Neural cell (in vitro differentiated cells): ENCODE data around the gene GLTPD2. TPM values are rescaled to one million over a fixed set of nuclear protein-coding genes. Genes with fewer than 3 reads are reported as not detected.

Experiments
- H2AFZ ChIP-seq: fragments of 200-600, 300-800 bp; sonication (generic), shearing (Covaris generic); 2 replicates; pipeline ENCODE4 v1.6.0; 2014; ENCODE audit warnings: low read depth, mild to moderate bottlenecking, antibody characterized with exemption, low read length, moderate library complexity
- H3F3A ChIP-seq: fragments of 200-600 bp; shearing (Covaris generic); 2 replicates; pipeline ENCODE4 v1.6.1; 2016; ENCODE audit warnings: mild to moderate bottlenecking, moderate library complexity, mixed read lengths, antibody characterized with exemption, low read length; ENCODE audit not compliant: insufficient read depth, poor library complexity, severe bottlenecking
- H3K27ac ChIP-seq: fragments of 200-600, 300-800 bp; sonication (generic), shearing (Covaris generic); 2 replicates; pipeline ENCODE4 v1.5.1; 2014; ENCODE audit warnings: mild to moderate bottlenecking, low read length, moderate library complexity
- H3K27me3 ChIP-seq: fragments of 300-800, 200-600 bp; sonication (generic), shearing (Covaris generic); 2 replicates; pipeline ENCODE4 v1.6.0; 2014; ENCODE audit warnings: mild to moderate bottlenecking, low read depth, low read length, moderate library complexity; ENCODE audit not compliant: insufficient read depth
- H3K36me3 ChIP-seq: fragments of 300-800, 200-600 bp; sonication (generic), shearing (Covaris generic); 2 replicates; pipeline ENCODE4 v1.5.1; 2014; ENCODE audit warnings: mild to moderate bottlenecking, antibody characterized with exemption, low read length, moderate library complexity; ENCODE audit not compliant: insufficient read depth
- H3K4me2 ChIP-seq: fragments of 300-800, 200-600 bp; sonication (generic), shearing (Covaris generic); 2 replicates; pipeline ENCODE4 v1.6.0; 2014; ENCODE audit warnings: mild to moderate bottlenecking, low read length
- H3K4me3 ChIP-seq: fragments of 300-800, 200-600 bp; sonication (generic), shearing (Covaris generic); 2 replicates; pipeline ENCODE4 v1.5.1; 2014; ENCODE audit warnings: mild to moderate bottlenecking, low read length, moderate library complexity
- H3K79me2 ChIP-seq: fragments of 200-600 bp; shearing (Covaris generic); replicated peaks from 2 replicates; pipeline ENCODE4 v1.6.0; 2014; ENCODE audit warnings: mild to moderate bottlenecking, low read length, moderate library complexity; ENCODE audit not compliant: insufficient read depth
- H3K9ac ChIP-seq: fragments of 300-800, 200-600 bp; sonication (generic), shearing (Covaris generic); 2 replicates; pipeline ENCODE4 v1.6.1; 2016; ENCODE audit warnings: mild to moderate bottlenecking, low read length, mixed read lengths
- H3K9me2 ChIP-seq: fragments of 200-600 bp; shearing (Covaris generic); 2 replicates; pipeline ENCODE4 v1.6.1; 2016; ENCODE audit warnings: mild to moderate bottlenecking, low read length, mixed read lengths; ENCODE audit not compliant: insufficient read depth
- H3K9me3 ChIP-seq: fragments of 200-600, 300-800 bp; sonication (generic), shearing (Covaris generic); 2 replicates; pipeline ENCODE4 v1.6.1; 2016; ENCODE audit warnings: mild to moderate bottlenecking, mixed run types, low read length, moderate library complexity, mixed read lengths
- H4K20me1 ChIP-seq: fragments of 200-600 bp; shearing (Covaris generic); 2 replicates; pipeline ENCODE4 v1.6.1; 2016; ENCODE audit warnings: mild to moderate bottlenecking, mixed run types; ENCODE audit not compliant: insufficient read depth
- EP300 ChIP-seq: fragments of 450-650 bp; conservative IDR thresholded peaks from 2 replicates; pipeline ENCODE4 v1.6.1; 2014; ENCODE audit warnings: antibody characterized with exemption, mild to moderate bottlenecking, moderate library complexity; ENCODE audit not compliant: poor library complexity, severe bottlenecking
- EZH2 ChIP-seq: fragments of 200-600, 300-800 bp; shearing (Covaris generic), sonication (generic); IDR thresholded peaks from 2 replicates; pipeline ENCODE4 v1.6.1; 2014; ENCODE audit warnings: antibody characterized with exemption, low read length, borderline replicate concordance, mild to moderate bottlenecking; ENCODE audit not compliant: insufficient read depth, poor library complexity, severe bottlenecking
- MXI1 ChIP-seq: fragments of 450-650 bp; conservative IDR thresholded peaks from 2 replicates; pipeline ENCODE4 v1.6.1; 2014; ENCODE audit warnings: antibody characterized with exemption, mild to moderate bottlenecking; ENCODE audit not compliant: poor library complexity, severe bottlenecking
- POLR2AphosphoS5 ChIP-seq: IDR thresholded peaks from 2 replicates; pipeline ENCODE4 v1.6.1; 2012
- RAD21 ChIP-seq: fragments of 450-650 bp; conservative IDR thresholded peaks from 2 replicates; pipeline ENCODE4 v1.6.1; 2014; ENCODE audit warnings: antibody characterized with exemption, mild to moderate bottlenecking, moderate library complexity
- SMC3 ChIP-seq: fragments of 450-650 bp; conservative IDR thresholded peaks from 2 replicates; pipeline ENCODE4 v1.6.1; 2014; ENCODE audit warnings: antibody characterized with exemption, mild to moderate bottlenecking, moderate library complexity; ENCODE audit not compliant: poor library complexity
- TAF1 ChIP-seq: IDR thresholded peaks from 2 replicates; pipeline ENCODE4 v1.6.1; 2012; ENCODE audit warnings: low read depth
- polyA plus RNA-seq: library from polyadenylated mRNA; depleted of rRNA; stranded (reverse); fragments of >200 nt; gene quantifications from 2 replicates; pipeline ENCODE4 v1.2.3, GENCODE V29; 2014
- TF ChIP-seq, protein P1 (sequence below): fragments of 450-650 bp; IDR thresholded peaks from 2 replicates; pipeline ENCODE4 v1.5.1; 2014; ENCODE audit warnings: antibody characterized with exemption, mild to moderate bottlenecking, moderate library complexity; ENCODE audit not compliant: poor library complexity, severe bottlenecking
- TF ChIP-seq, protein P2 (sequence below): IDR thresholded peaks from 2 replicates; pipeline ENCODE4 v1.6.1; 2012; ENCODE audit warnings: borderline replicate concordance

GLTPD2 gene
- polyA plus RNA-seq, 1 donor from 2014 or later: not detected

DNA sequence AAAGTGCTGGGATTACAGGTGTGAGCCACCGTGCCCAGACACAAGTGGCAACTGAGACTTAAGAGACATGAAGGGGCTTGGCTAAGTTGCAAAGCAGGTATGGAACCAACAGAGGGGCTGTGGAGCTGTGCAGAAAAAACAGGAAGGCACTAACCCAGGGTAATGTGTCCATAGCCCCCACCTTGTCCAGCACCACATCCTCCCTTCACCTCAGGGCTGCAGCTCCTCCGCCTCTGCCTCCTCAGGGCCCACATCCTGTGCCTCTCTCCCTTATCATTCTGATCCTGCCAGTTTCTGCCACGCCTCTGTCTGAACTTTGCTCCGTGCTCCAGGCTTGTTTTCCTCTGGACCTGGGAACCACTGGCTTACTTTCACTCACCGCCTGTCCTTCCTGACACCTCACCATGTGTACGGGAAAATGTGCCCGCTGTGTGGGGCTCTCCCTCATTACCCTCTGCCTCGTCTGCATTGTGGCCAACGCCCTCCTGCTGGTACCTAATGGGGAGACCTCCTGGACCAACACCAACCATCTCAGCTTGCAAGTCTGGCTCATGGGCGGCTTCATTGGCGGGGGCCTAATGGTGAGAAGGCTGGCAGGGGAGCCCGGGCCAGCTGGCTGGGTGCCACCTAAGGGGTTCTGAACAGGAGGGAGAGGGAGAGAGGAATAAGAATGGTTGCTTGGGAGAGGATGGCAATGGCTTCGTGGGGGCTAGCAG lies 17.1 kb upstream of the GLTPD2 start, which contains the start of gene TM4SF5:
TSS of gene TM4SF5 (plus strand) at position 368 of the 716 bp plus-strand sequence. CDS start at position 405, 37 bp downstream.
- H3K4me2 ChIP-seq: no peak within 1 kb of the TSS
- no peaks in the 10 kb centered on the region for H3F3A ChIP-seq
- H3K27me3 ChIP-seq: no peaks in the 10 kb centered on the region
- no peaks in the 10 kb centered on the region for H3K36me3 ChIP-seq
- no peaks in the 10 kb centered on the region for H4K20me1 ChIP-seq
- H2AFZ ChIP-seq: no peak within 1 kb of the TSS
- no peaks in the 10 kb centered on the region for H3K9me2 ChIP-seq
- no peak within 1 kb of the TSS for H3K4me3 ChIP-seq
- TF ChIP-seq EP300: no peak
- no peak within 1 kb of the TSS for H3K9ac ChIP-seq
- H3K27ac ChIP-seq: no peak within 1 kb of the TSS
- no peaks in the 10 kb centered on the region for H3K79me2 ChIP-seq
- no peaks in the 10 kb centered on the region for H3K9me3 ChIP-seq

DNA sequence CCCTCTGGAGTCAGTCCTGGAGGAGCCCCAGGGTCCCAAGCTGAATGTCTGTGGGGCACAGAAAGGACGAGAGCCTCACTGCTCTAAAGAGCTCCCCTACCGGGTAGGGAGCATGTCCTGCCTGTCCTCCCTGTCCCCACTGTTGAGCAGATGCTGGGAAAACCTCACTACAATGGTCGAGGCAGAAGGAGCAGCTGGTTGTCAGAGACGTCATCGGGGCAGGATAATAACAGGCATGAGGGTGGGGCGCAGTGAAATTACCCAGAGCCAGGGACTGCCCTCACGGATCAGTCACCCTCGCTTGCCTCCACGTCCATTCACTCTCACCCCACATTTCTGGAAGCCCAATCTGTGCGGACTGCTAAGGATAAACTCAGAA lies 16.5 kb upstream of the GLTPD2 start:
- Histone ChIP-seq H3K9me3 (no peaks in the 10 kb centered on the region), H3F3A (no peaks in the 10 kb centered on the region), H3K27ac (no peak overlapping the region), H3K27me3 (no peaks in the 10 kb centered on the region), H2AFZ (no peak overlapping the region), H3K36me3 (no peaks in the 10 kb centered on the region), H3K4me2 (no peak overlapping the region), H3K9me2 (no peaks in the 10 kb centered on the region), H3K9ac (no peak overlapping the region), H3K4me3 (no peak overlapping the region), H4K20me1 (no peaks in the 10 kb centered on the region), H3K79me2 (no peaks in the 10 kb centered on the region)
- TF ChIP-seq POLR2AphosphoS5 (no peak), TAF1 (no peak), EZH2 (no peak)

DNA sequence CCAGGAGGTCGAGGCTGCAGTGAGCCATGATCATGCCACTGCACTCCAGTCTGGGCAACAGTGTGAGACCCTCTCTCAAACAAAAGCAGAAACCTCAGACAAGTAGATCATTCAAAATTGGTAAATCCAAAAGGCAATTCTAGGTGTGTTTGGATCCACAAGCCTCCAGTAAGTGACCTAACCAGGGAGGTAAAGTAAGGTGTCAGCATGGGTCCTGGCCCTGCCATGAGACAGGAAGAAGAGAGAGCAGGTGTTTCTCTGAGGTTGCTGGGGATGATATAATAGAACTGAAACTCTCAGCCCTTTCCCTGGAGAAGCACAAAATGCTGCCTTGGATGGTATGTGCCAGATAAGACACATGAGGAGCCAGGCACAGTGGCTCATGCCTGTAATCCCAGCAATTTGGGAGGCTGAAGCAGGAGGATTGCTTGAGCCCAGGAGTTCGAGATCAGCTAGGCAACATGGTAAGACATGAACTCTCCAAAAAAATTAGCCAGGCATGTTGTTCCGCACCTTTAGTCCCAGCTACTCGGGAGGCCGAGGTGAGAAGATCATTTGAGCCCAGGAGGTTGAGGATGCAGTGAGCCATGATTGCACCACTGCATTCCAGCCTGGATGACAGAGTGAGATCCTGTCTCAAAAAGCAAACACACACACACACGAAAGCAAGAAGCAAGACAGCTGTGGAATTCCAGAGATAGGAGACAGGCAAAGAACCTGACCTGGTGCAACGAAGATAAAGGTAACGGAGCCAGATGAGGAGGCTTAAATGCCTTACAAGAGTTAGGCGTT lies 10.6 kb upstream of the GLTPD2 start:
- H3K27ac ChIP-seq: no peak overlapping the region
- no peak overlapping the region for H2AFZ ChIP-seq
- H3K9me3 ChIP-seq: no peaks in the 10 kb centered on the region
- H3K4me3 ChIP-seq: no peak overlapping the region
- TF ChIP-seq TAF1: no peak
- no peak for TF ChIP-seq MXI1
- no peak for TF ChIP-seq RAD21
- TF ChIP-seq POLR2AphosphoS5: no peak
- no peak for TF ChIP-seq SMC3
- TF ChIP-seq, protein P1, sequence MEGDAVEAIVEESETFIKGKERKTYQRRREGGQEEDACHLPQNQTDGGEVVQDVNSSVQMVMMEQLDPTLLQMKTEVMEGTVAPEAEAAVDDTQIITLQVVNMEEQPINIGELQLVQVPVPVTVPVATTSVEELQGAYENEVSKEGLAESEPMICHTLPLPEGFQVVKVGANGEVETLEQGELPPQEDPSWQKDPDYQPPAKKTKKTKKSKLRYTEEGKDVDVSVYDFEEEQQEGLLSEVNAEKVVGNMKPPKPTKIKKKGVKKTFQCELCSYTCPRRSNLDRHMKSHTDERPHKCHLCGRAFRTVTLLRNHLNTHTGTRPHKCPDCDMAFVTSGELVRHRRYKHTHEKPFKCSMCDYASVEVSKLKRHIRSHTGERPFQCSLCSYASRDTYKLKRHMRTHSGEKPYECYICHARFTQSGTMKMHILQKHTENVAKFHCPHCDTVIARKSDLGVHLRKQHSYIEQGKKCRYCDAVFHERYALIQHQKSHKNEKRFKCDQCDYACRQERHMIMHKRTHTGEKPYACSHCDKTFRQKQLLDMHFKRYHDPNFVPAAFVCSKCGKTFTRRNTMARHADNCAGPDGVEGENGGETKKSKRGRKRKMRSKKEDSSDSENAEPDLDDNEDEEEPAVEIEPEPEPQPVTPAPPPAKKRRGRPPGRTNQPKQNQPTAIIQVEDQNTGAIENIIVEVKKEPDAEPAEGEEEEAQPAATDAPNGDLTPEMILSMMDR: no peak
- no peak for TF ChIP-seq EZH2
- no peak for TF ChIP-seq EP300
- TF ChIP-seq, protein P2, sequence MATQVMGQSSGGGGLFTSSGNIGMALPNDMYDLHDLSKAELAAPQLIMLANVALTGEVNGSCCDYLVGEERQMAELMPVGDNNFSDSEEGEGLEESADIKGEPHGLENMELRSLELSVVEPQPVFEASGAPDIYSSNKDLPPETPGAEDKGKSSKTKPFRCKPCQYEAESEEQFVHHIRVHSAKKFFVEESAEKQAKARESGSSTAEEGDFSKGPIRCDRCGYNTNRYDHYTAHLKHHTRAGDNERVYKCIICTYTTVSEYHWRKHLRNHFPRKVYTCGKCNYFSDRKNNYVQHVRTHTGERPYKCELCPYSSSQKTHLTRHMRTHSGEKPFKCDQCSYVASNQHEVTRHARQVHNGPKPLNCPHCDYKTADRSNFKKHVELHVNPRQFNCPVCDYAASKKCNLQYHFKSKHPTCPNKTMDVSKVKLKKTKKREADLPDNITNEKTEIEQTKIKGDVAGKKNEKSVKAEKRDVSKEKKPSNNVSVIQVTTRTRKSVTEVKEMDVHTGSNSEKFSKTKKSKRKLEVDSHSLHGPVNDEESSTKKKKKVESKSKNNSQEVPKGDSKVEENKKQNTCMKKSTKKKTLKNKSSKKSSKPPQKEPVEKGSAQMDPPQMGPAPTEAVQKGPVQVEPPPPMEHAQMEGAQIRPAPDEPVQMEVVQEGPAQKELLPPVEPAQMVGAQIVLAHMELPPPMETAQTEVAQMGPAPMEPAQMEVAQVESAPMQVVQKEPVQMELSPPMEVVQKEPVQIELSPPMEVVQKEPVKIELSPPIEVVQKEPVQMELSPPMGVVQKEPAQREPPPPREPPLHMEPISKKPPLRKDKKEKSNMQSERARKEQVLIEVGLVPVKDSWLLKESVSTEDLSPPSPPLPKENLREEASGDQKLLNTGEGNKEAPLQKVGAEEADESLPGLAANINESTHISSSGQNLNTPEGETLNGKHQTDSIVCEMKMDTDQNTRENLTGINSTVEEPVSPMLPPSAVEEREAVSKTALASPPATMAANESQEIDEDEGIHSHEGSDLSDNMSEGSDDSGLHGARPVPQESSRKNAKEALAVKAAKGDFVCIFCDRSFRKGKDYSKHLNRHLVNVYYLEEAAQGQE: no peak
- no peaks in the 10 kb centered on the region for H3K36me3 ChIP-seq
- no peak overlapping the region for H3K9ac ChIP-seq
- H3K9me2 ChIP-seq: no peaks in the 10 kb centered on the region
- H3F3A ChIP-seq: no peaks in the 10 kb centered on the region
- no peaks in the 10 kb centered on the region for H3K27me3 ChIP-seq
- no peaks in the 10 kb centered on the region for H4K20me1 ChIP-seq
- no peaks in the 10 kb centered on the region for H3K79me2 ChIP-seq
- H3K4me2 ChIP-seq: no peak overlapping the region
